Activated naive CD4-positive, alpha-beta T cell treated with anti-CD3 and anti-CD28 coated beads, Interleukin-2, amount 50 U/mL, for 72 hours (primary cell): Measurements from ENCODE around the gene ARL5B. TPM values are rescaled to one million over a fixed set of nuclear protein-coding genes. Genes with fewer than 3 reads are reported as not detected.
"Not testable (repeated sequence)": the region's sequence is repeated elsewhere in the genome, so short reads cannot be mapped to it uniquely, and the experiment has no call there.

ENCODE experiments used
- ATAC-seq, 2 donors: fragments of 150-1000 bp; cut with Tn5 transposase; 2 replicates each; pipeline ENCODE4 v1.10.0; 2021; ENCODE audit warnings: mild to moderate bottlenecking in 2 of 2, moderate library complexity in 2 of 2
- DNase-seq, 2 donors: peaks; one replicate each; pipeline ENCODE4 v3.0.0; 2021 to 2022; ENCODE audit warnings: low spot score in 2 of 2
- H3K27ac Mint-ChIP-seq, 2 donors: one replicate each; pipeline ENCODE4 v1.8.0; 2022; ENCODE audit warnings: mild to moderate bottlenecking in 2 of 2, mixed read lengths in 2 of 2
- H3K36me3 Mint-ChIP-seq, 2 donors: one replicate each; pipeline ENCODE4 v1.8.0; 2022; ENCODE audit warnings: mixed read lengths in 2 of 2
- H3K9me3 Mint-ChIP-seq, 2 donors: one replicate each; pipeline ENCODE4 v1.8.0; 2022; ENCODE audit warnings: mixed read lengths in 2 of 2
- total RNA-seq, 2 donors: library from RNA; stranded (reverse); gene quantifications; one replicate each; pipeline ENCODE4 v1.2.3, GENCODE V29; 2022

The ARL5B gene, protein sequence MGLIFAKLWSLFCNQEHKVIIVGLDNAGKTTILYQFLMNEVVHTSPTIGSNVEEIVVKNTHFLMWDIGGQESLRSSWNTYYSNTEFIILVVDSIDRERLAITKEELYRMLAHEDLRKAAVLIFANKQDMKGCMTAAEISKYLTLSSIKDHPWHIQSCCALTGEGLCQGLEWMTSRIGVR
- total RNA-seq, result 10 to 100 TPM; 13.3 to 19.2 TPM

DNA sequence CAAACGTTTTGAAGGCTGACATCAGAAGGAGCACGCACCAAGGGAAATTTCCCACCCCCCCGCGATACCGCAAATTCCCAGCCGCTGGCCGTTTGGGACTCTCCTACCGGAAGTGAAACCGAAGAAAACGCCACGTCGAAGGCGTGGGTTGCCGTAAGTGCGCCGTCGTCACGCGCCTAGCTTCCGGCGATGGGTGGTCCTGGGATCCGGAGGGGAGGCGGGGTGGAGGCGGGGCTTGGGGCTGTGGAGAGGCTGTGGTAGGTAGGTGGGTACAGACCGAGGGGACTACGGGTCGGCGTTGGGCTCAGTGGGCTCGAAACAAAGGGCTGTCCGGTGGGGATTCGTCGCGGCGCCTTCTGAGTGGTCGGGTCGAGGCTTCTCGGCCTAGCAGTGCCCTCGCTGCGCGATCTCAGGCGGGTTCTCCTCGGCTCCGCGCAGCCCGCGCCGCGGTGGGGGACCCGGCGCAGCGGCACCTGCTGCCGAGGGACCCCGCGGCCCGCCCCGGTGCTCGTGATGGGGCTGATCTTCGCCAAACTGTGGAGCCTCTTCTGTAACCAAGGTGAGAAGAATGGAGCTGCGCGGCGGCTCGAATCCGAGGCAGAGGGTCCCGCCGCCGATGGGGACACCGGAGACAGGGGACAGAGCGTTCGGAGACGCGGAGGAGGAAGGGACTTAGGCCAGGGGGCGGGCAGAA lies at the start of gene ARL5B:
ARL5B (plus strand) TSS at position 307 of the 694 bp plus-strand sequence; CDS start at position 514, 207 bp downstream.
- Mint-ChIP-seq H3K27ac (peak within 1 kb of the TSS; percentile 96 to 97), H3K36me3 (peaks cover 19 to 28% of the 10 kb centered on the region in 2 donors), H3K9me3 (no peaks in the 10 kb centered on the region)
- DNase-seq (peak; percentile 86 to 96), ATAC-seq (peak; percentile 94 to 98)

DNA sequence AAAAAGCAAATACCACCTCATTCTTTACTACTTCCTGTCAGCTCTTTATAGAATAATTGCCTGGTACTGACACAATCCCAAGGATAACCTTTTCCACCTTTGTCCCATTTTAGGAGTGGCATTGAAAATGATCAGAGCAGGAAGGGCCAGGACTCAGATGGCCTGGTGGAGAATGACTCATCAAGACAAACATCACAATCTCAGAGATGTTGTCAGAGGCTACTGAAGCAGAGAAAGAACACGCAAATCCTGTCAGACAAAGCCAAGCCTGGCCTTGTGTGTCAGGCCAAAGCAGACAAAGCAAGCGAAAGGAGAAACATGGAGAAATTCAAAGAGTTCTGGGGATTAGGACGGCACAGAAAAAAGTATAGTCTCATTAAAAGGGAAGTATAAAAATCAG lies 48.7 kb upstream of the ARL5B start:
- H3K36me3 Mint-ChIP-seq, result peaks cover 12 to 22% of the 10 kb centered on the region in 2 donors
- DNase-seq (no peak), ATAC-seq (no peak)
- no peak overlapping the region for H3K27ac Mint-ChIP-seq
- H3K9me3 Mint-ChIP-seq, result no peaks in the 10 kb centered on the region

- H3K27ac Mint-ChIP-seq, result no peak overlapping the region
- ATAC-seq (no peak), DNase-seq (no peak)
- H3K36me3 Mint-ChIP-seq, result peaks cover 12 to 22% of the 10 kb centered on the region in 2 donors
- no peaks in the 10 kb centered on the region for H3K9me3 Mint-ChIP-seq
Observed at GRCh38 chr10:18611168-18611567, 48.1 kb upstream of the ARL5B start.

- Mint-ChIP-seq H3K9me3 (no peaks in the 10 kb centered on the region), H3K36me3 (peaks cover 33 to 36% of the 10 kb centered on the region in 2 donors), H3K27ac (no peak overlapping the region)
- DNase-seq (no peak), ATAC-seq (no peak)
Observed at GRCh38 chr10:18615618-18616017, 43.6 kb upstream of the ARL5B start.

DNA sequence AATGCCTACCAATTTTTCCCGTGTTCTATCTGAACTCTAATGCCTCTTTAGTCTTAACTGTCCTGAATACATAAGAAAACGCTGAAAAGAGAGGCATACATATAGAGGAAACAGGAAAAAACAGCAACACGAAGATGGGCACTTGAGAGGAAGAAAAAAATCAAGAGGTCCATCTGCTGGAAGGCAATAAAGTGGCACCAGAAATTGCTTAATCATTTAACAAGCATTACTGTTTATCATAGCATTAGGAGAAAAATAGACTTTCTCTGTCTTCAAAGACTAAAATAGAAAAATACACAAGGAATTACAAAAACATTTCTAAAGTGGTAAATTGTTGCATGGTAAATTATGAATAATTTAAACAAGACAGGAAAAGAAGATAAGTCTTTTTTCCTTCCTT lies 42.9 kb upstream of the ARL5B start:
- Mint-ChIP-seq H3K36me3 (peaks cover 37 to 41% of the 10 kb centered on the region in 2 donors), H3K27ac (no peak overlapping the region)
- no peak for DNase-seq

GRCh38 chr10:18619016-18619415 lies 40.2 kb upstream of the ARL5B start:
- H3K36me3 Mint-ChIP-seq, result peaks cover 28 to 36% of the 10 kb centered on the region in 2 donors
- H3K9me3 Mint-ChIP-seq, result no peaks in the 10 kb centered on the region
- H3K27ac Mint-ChIP-seq, result no peak overlapping the region
- no peak for ATAC-seq
- no peak for DNase-seq

More for the DNA sequence above, 42.9 kb upstream of the ARL5B start:
- ATAC-seq, result no peak
- no peaks in the 10 kb centered on the region for H3K9me3 Mint-ChIP-seq

GRCh38 chr10:18620856-18621255 lies 38.4 kb upstream of the ARL5B start:
- ATAC-seq (no peak), DNase-seq (no peak)
- H3K27ac Mint-ChIP-seq, result no peak overlapping the region
- H3K9me3 Mint-ChIP-seq, result no peaks in the 10 kb centered on the region
- H3K36me3 Mint-ChIP-seq, result peaks cover 22 to 36% of the 10 kb centered on the region in 2 donors

DNA sequence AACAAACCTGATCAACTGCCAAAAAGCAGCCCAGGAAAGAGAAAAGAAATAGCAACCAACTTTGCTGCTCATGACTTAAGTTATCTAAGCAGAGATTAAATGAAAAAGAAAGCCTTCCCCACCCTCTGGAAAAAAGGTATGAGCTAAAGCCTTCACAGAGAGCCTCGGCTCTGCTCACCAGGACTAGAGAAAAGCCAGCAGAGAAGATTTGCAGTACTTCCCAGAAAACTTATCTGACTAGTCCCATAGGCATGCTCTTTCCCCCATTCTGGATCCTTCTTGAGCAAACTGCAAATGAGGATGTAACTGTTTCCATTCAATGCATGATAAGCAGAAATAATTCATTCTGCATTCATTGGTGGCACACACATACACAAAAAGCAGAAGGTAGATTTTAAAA lies 35.6 kb upstream of the ARL5B start:
- not testable (repeated sequence) for H3K27ac Mint-ChIP-seq, DNase-seq, ATAC-seq, H3K9me3 Mint-ChIP-seq
- H3K36me3 Mint-ChIP-seq, result peaks cover 19 to 32% of the 10 kb centered on the region in 2 donors

DNA sequence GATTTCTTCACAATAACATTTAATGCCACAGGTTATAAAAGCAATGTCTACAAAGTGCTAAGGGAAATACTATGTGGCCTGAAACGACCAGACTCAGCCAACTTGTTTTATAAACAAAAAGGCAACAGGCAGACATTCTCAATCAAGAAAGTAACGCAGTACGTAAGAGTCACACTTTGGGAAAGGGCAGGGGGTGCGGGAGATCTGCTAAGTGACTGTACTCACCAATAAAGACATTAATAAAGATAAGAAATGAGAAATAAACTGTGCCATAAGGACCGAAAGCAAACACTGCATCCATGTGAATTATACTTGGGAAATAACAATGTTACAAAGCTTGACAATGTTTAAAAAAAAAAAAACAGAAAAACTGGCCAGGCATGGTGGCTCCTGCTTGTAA lies 33.3 kb upstream of the ARL5B start:
- H3K36me3 Mint-ChIP-seq, result peaks cover 13 to 18% of the 10 kb centered on the region in 2 donors
- no peak for DNase-seq
- no peak for ATAC-seq
- H3K9me3 Mint-ChIP-seq, result no peaks in the 10 kb centered on the region
- H3K27ac Mint-ChIP-seq, result no peak overlapping the region

DNA sequence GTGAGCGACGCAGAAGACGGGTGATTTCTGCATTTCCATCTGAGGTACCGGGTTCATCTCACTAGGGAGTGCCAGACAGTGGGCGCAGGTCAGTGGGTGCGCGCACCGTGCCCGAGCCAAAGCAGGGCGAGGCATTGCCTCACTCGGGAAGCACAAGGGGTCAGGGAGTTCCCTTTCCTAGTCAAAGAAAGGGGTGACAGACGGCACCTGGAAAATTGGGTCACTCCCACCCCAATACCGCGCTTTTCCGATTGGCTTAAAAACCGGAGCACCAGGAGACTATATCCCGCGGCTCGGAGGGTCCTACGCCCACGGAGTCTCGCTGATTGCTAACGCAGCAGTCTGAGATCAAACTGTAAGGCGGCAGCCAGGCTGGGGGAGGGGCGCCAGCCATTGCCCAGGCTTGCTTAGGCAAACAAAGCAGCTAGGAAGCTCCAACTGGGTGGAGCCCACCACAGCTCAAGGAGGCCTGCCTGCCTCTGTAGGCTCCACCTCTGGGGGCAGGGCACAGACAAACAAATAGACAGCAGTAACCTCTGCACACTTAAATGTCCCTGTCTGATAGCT lies 31.7 kb upstream of the ARL5B start:
- peaks cover 7 to 12% of the 10 kb centered on the region in 2 donors for H3K36me3 Mint-ChIP-seq
- H3K9me3 Mint-ChIP-seq, ATAC-seq: not testable (repeated sequence)
- peak overlapping the region in 1 of 2 donors; percentile 69 for H3K27ac Mint-ChIP-seq
- DNase-seq, result peak; percentile 53 to 56

GRCh38 chr10:18632500-18632899 lies 26.7 kb upstream of the ARL5B start:
- ATAC-seq, H3K9me3 Mint-ChIP-seq, DNase-seq, H3K27ac Mint-ChIP-seq: not testable (repeated sequence)
- peaks cover 9 to 11% of the 10 kb centered on the region in 2 donors for H3K36me3 Mint-ChIP-seq

DNA sequence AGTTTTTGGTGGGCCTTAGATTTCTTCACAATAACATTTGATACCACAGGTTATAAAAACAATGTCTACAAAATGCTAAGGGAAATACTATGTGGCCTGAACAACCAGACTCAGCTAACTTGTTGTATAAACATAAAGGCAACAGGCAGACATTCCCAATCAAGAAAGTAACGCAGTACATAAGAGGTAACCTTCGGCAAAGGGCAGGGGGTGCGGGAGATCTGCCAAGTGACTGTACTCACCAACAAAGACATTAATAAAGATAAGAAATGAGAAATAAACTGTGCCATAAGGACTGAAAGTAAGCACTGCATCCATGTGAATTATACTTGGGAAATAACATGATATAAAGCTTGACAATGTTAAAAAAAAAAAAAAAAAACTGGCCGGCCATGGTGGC lies 23.2 kb upstream of the ARL5B start:
- Mint-ChIP-seq H3K27ac (no peak overlapping the region), H3K36me3 (peaks cover 4 to 11% of the 10 kb centered on the region in 2 donors), H3K9me3 (no peaks in the 10 kb centered on the region)
- no peak for DNase-seq
- ATAC-seq, result no peak

GRCh38 chr10:18637400-18637799 lies 21.8 kb upstream of the ARL5B start:
- not testable (repeated sequence) for DNase-seq, ATAC-seq, H3K27ac Mint-ChIP-seq, H3K9me3 Mint-ChIP-seq
- H3K36me3 Mint-ChIP-seq, result peaks cover 4 to 10% of the 10 kb centered on the region in 2 donors

GRCh38 chr10:18639719-18640118 lies 19.5 kb upstream of the ARL5B start:
- ATAC-seq, DNase-seq, H3K27ac Mint-ChIP-seq, H3K9me3 Mint-ChIP-seq: not testable (repeated sequence)
- peaks cover 9 to 12% of the 10 kb centered on the region in 2 donors for H3K36me3 Mint-ChIP-seq

GRCh38 chr10:18647151-18647550 lies 12.1 kb upstream of the ARL5B start:
- DNase-seq (no peak), ATAC-seq (peak in 1 of 2 donors; percentile 21)
- Mint-ChIP-seq H3K36me3 (peaks cover 22 to 27% of the 10 kb centered on the region in 2 donors), H3K27ac (no peak overlapping the region), H3K9me3 (no peaks in the 10 kb centered on the region)

DNA sequence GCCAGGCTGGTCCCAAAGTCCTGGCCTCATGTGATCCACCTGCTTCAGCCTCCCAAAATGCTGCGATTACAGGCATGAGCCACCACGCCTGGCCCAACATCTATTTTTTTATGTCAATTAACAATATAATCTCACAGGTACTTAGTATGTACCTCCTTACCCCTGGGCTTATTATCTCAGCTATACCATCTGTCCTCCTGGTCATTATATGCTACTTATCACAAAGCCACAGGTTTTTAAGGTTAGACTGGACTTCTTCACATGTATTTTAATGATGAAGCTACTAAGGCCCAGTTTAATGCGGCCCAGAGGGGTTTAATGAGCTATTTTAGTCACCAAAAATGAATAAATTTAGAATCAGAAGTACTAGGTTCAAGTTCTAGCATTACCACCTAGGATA lies 11.3 kb upstream of the ARL5B start:
- no peak for ATAC-seq
- DNase-seq, result no peak
- Mint-ChIP-seq H3K27ac (no peak overlapping the region), H3K36me3 (peaks cover 22 to 27% of the 10 kb centered on the region in 2 donors), H3K9me3 (no peaks in the 10 kb centered on the region)

- Mint-ChIP-seq H3K9me3 (no peaks in the 10 kb centered on the region), H3K27ac (peak overlapping the region; percentile 79 to 98), H3K36me3 (peaks cover 17 to 19% of the 10 kb centered on the region in 2 donors)
- ATAC-seq, result no peak
- no peak for DNase-seq
Observed at GRCh38 chr10:18649364-18649959, 9.8 kb upstream of the ARL5B start.
